Mesenchymal stem cell (in vitro differentiated cells and primary cell): ENCODE results near the gene STK4.

Source experiments
- DNase-seq: peaks from one replicate; pipeline ENCODE4 v3.0.0-alpha.2; 2013
- H2AFZ ChIP-seq: one replicate; pipeline ENCODE4 v1.6.1; 2013; ENCODE audit warnings: low read depth, mild to moderate bottlenecking, control low read depth, inconsistent platforms, low read length, moderate library complexity
- H2AK5ac ChIP-seq: 2 replicates; pipeline ENCODE4 v1.6.1; 2013; ENCODE audit warnings: low read length, moderate library complexity, mild to moderate bottlenecking, inconsistent platforms; ENCODE audit not compliant: severe bottlenecking
- H2BK120ac ChIP-seq: one replicate; pipeline ENCODE4 v1.6.1; 2013; ENCODE audit warnings: low read depth, mild to moderate bottlenecking, inconsistent platforms, low read length, moderate library complexity
- H2BK12ac ChIP-seq, 2 experiments: one replicate each; pipeline ENCODE4 v1.6.1; 2013; ENCODE audit warnings: inconsistent platforms in 2 of 2, low read length in 2 of 2, mild to moderate bottlenecking in 2 of 2, moderate library complexity in 2 of 2, control low read depth in 1 of 2
- H2BK15ac ChIP-seq: one replicate; pipeline ENCODE4 v1.6.1; 2013; ENCODE audit warnings: mild to moderate bottlenecking, low read depth, inconsistent platforms; ENCODE audit not compliant: poor library complexity, severe bottlenecking
- H2BK5ac ChIP-seq: 2 replicates; pipeline ENCODE4 v1.6.1; 2013; ENCODE audit warnings: low read depth, mild to moderate bottlenecking, low read length, control low read depth, inconsistent platforms; ENCODE audit not compliant: poor library complexity, severe bottlenecking
- H3K14ac ChIP-seq, 2 experiments: one replicate each; pipeline ENCODE4 v1.6.1; 2013; ENCODE audit warnings: inconsistent platforms in 2 of 2, low read length in 2 of 2, control low read depth in 1 of 2, mild to moderate bottlenecking in 1 of 2, moderate library complexity in 1 of 2
- H3K18ac ChIP-seq, 2 experiments: one replicate each; pipeline ENCODE4 v1.6.1; 2013; ENCODE audit warnings: inconsistent platforms in 2 of 2, low read length in 2 of 2, control low read depth in 1 of 2, low read depth in 1 of 2, mild to moderate bottlenecking in 1 of 2
- H3K23ac ChIP-seq, 2 experiments: one replicate each; pipeline ENCODE4 v1.6.1; 2013; ENCODE audit warnings: inconsistent platforms in 2 of 2, low read length in 2 of 2, mild to moderate bottlenecking in 2 of 2, moderate library complexity in 2 of 2, control low read depth in 1 of 2
- H3K27ac ChIP-seq: 2 replicates; pipeline ENCODE4 v1.5.1; 2013; ENCODE audit warnings: mild to moderate bottlenecking, moderate library complexity, low read length, control low read depth, inconsistent platforms; ENCODE audit not compliant: poor library complexity, severe bottlenecking
- H3K27me3 ChIP-seq, 2 experiments: 2 replicates each; pipeline versions ENCODE4 v1.6.1 to v1.7.0; 2013; ENCODE audit warnings: low read length in 2 of 2, mild to moderate bottlenecking in 2 of 2, moderate library complexity in 2 of 2, control low read depth in 1 of 2, inconsistent platforms in 1 of 2; ENCODE audit not compliant: control insufficient read depth in 1 of 2, insufficient read depth in 1 of 2
- H3K36me3 ChIP-seq, 2 experiments: 2 replicates each; pipeline versions ENCODE4 v1.6.1 to v1.7.0; 2013; ENCODE audit warnings: low read length in 2 of 2, control low read depth in 1 of 2, inconsistent platforms in 1 of 2, low read depth in 1 of 2, mild to moderate bottlenecking in 1 of 2; ENCODE audit not compliant: insufficient read depth in 2 of 2, control insufficient read depth in 1 of 2
- H3K4ac ChIP-seq, 2 experiments: one replicate each; pipeline ENCODE4 v1.6.1; 2013; ENCODE audit warnings: inconsistent platforms in 2 of 2, low read length in 2 of 2, mild to moderate bottlenecking in 2 of 2, moderate library complexity in 2 of 2, control low read depth in 1 of 2, low read depth in 1 of 2
- H3K4me1 ChIP-seq: 2 replicates; pipeline ENCODE4 v1.6.1; 2013; ENCODE audit warnings: low read depth, low read length, control low read depth; ENCODE audit not compliant: control insufficient read depth, insufficient read depth
- H3K4me2 ChIP-seq: 2 replicates; pipeline ENCODE4 v1.6.1; 2013; ENCODE audit warnings: low read length, mild to moderate bottlenecking, inconsistent platforms; ENCODE audit not compliant: poor library complexity, severe bottlenecking
- H3K4me3 ChIP-seq, 2 experiments: 2 replicates each; pipeline versions ENCODE4 v1.5.1 to v1.7.0; 2013; ENCODE audit warnings: low read length in 2 of 2, mild to moderate bottlenecking in 2 of 2, control low read depth in 1 of 2, low read depth in 1 of 2; ENCODE audit not compliant: insufficient read depth in 1 of 2
- H3K79me1 ChIP-seq: replicated peaks from 2 replicates; pipeline ENCODE4 v1.6.1; 2013; ENCODE audit warnings: mild to moderate bottlenecking, control low read depth, low read length, inconsistent platforms; ENCODE audit not compliant: poor library complexity, severe bottlenecking
- H3K9ac ChIP-seq: 2 replicates; pipeline ENCODE4 v1.7.0; 2013; ENCODE audit warnings: mild to moderate bottlenecking, low read length, moderate library complexity
- H3K9me3 ChIP-seq: 2 replicates; pipeline ENCODE4 v1.7.0; 2013; ENCODE audit warnings: mild to moderate bottlenecking, low read length; ENCODE audit not compliant: control insufficient read depth
- H4K8ac ChIP-seq: one replicate; pipeline ENCODE4 v1.6.1; 2013; ENCODE audit warnings: inconsistent platforms, mild to moderate bottlenecking, low read length, moderate library complexity
- H4K91ac ChIP-seq: one replicate; pipeline ENCODE4 v1.6.1; 2013; ENCODE audit warnings: mild to moderate bottlenecking, low read length, inconsistent platforms
- WGBS: methylation state at CpG from one replicate; pipeline ENCODE4 v1.1.7; 2013; ENCODE audit warnings: mixed read lengths; 5-methylcytosine and 5-hydroxymethylcytosine counted together

The STK4 gene

DNA sequence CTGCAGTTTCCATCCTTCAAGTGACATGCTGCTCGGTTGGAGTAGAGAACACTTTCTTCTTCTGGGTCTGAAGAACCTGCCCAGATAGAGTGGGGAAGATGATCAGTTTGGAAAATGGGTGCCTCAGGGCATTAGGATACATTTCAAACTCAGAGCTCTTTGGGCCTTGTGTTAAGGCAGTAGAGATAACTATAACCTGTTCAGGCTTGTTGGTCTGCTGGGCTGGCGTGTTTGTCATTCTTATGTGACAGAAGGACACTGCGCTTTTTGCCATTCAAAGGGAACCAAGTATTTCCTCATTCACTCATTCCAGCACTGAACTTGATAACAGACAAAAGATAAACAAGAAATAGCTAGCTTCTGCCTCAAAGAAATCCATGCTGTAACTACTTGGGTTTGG, 9.9 kb upstream of the STK4 start:
- no peak for DNase-seq
- H2BK12ac ChIP-seq = no peak overlapping the region
- H2AK5ac ChIP-seq = no peak overlapping the region
- H2BK15ac ChIP-seq = no peak overlapping the region
- WGBS = 95% methylated on average over 3 of the region's 3 CpGs
- H3K4ac ChIP-seq = no peak overlapping the region
- H2BK120ac ChIP-seq = no peak overlapping the region
- H3K27ac ChIP-seq = no peak overlapping the region
- no peak overlapping the region for H4K8ac ChIP-seq
- H2AFZ ChIP-seq = no peak overlapping the region
- H3K27me3 ChIP-seq = no peaks in the 10 kb centered on the region
- no peaks in the 10 kb centered on the region for H3K9me3 ChIP-seq
- H3K36me3 ChIP-seq = peaks cover 29 to 58% of the 10 kb centered on the region in 2 experiments
- H3K9ac ChIP-seq = no peak overlapping the region
- no peak overlapping the region for H3K14ac ChIP-seq
- no peak overlapping the region for H3K18ac ChIP-seq
- no peak overlapping the region for H3K4me2 ChIP-seq
- no peak overlapping the region for H3K4me3 ChIP-seq
- peaks cover 2% of the 10 kb centered on the region for H3K4me1 ChIP-seq
- peaks cover 38% of the 10 kb centered on the region for H3K79me1 ChIP-seq
- H2BK5ac ChIP-seq = no peak overlapping the region
- H4K91ac ChIP-seq = no peak overlapping the region
- H3K23ac ChIP-seq = no peak overlapping the region

DNA sequence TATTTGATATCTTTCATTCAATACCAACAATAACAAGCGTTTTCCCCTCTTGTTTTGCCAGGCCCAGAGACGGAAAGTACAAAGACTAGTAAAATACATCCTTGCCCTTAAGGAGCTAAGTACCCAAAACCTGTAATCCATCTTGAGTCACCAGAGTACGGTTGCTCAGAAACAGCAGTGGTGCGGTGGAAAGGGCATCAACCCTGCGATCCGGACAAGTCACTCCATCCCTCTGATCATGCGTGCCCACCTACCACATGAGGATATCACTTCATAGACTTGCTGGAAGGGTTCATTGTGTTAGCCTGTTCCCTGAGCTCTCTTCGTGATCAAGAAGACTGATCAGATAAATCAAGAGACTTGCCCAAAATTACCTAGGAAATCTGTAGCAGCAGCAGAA, 8.0 kb upstream of the STK4 start:
- Histone ChIP-seq H2BK12ac (no peak overlapping the region), H4K91ac (no peak overlapping the region), H3K4ac (no peak overlapping the region)

DNA sequence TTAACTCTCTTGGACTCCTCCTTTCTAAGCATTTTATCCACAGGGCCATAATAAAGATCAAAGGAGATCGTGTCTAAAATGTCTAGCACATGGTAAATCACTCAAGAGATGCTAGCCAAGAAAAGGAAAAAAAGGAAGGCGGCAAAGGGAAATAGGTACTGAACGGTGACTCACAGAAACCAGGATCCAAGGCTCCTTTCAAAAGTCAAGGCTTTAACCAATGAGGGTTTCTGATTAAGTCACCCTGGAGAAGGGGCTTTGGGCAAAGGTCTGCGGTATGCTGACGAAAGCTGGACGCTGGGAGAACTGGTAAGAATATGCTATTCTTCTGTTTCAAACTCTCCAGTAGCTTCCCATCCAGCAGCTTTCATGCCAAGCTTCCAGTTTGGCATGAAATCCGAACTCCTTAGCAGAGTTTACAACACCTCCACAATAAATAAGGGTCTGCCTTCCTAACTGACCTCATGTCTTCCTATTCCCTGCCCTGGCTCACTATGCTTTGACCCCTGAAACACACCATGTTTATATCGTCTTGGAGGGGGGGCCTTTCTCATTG, 7.2 kb upstream of the STK4 start:
- no peak overlapping the region for H3K18ac ChIP-seq
- H4K8ac ChIP-seq = no peak overlapping the region
- DNase-seq = peak; percentile 32
- peak overlapping the region; percentile 28 to 81 for H3K4me3 ChIP-seq
- H3K4me1 ChIP-seq = peaks cover 4% of the 10 kb centered on the region
- no peak overlapping the region for H3K27ac ChIP-seq
- peak overlapping the region; percentile 80 for H3K9ac ChIP-seq
- peaks cover 15 to 31% of the 10 kb centered on the region in 2 experiments for H3K36me3 ChIP-seq
- no peak overlapping the region for H3K23ac ChIP-seq
- WGBS = 36% methylated on average over 8 of the region's 8 CpGs
- H3K9me3 ChIP-seq = no peaks in the 10 kb centered on the region
- H2BK12ac ChIP-seq = no peak overlapping the region
- H2BK120ac ChIP-seq = no peak overlapping the region
- no peak overlapping the region for H2BK5ac ChIP-seq
- H2BK15ac ChIP-seq = no peak overlapping the region
- H3K27me3 ChIP-seq = no peaks in the 10 kb centered on the region
- H2AFZ ChIP-seq = no peak overlapping the region
- H4K91ac ChIP-seq = no peak overlapping the region
- no peak overlapping the region for H3K14ac ChIP-seq
- peaks cover 26% of the 10 kb centered on the region for H3K79me1 ChIP-seq
- no peak overlapping the region for H2AK5ac ChIP-seq
- peak overlapping the region; percentile 79 for H3K4me2 ChIP-seq
- H3K4ac ChIP-seq = no peak overlapping the region

More for the DNA sequence above, 8.0 kb upstream of the STK4 start:
- peaks cover 26% of the 10 kb centered on the region for H3K79me1 ChIP-seq
- peak overlapping the region in 1 of 2 experiments; percentile 81 for H3K4me3 ChIP-seq
- H3K23ac ChIP-seq = no peak overlapping the region
- peaks cover 4% of the 10 kb centered on the region for H3K4me1 ChIP-seq
- no peak overlapping the region for H3K14ac ChIP-seq
- H2AK5ac ChIP-seq = no peak overlapping the region
- WGBS = 95% methylated on average over 8 of the region's 8 CpGs
- H3K9me3 ChIP-seq = no peaks in the 10 kb centered on the region
- H3K27me3 ChIP-seq = no peaks in the 10 kb centered on the region
- no peak overlapping the region for H3K27ac ChIP-seq
- H2BK5ac ChIP-seq = no peak overlapping the region
- no peak overlapping the region for H3K9ac ChIP-seq
- no peak overlapping the region for H2BK120ac ChIP-seq
- H4K8ac ChIP-seq = no peak overlapping the region
- H3K18ac ChIP-seq = no peak overlapping the region
- peaks cover 20 to 40% of the 10 kb centered on the region in 2 experiments for H3K36me3 ChIP-seq
- no peak overlapping the region for H3K4me2 ChIP-seq
- no peak for DNase-seq
- no peak overlapping the region for H2AFZ ChIP-seq
- H2BK15ac ChIP-seq = no peak overlapping the region

DNA sequence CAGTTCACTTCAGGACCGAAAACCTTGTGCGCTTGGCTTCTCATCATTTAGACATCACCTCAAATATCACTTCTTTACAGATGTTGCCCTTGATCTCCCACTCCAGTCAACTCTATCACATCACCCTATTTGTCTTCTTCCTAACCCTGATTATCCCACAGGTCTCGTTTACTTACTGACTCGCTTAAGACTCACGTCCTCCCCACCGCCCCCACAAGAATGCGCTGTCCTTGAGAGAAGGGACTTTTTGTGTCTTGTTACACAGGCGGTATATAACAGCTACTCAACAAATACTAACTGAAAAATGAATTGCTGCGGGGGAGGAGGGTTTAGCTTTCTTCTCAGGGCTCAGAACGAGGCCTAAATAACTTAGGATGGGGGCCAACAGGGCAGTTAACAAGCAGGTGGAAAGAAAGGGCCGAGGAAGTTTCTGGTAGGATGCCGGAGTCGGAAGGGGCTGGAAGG, 6.6 kb upstream of the STK4 start:
- Histone ChIP-seq H3K9ac (peak overlapping the region; percentile 80), H3K27ac (peak overlapping the region; percentile 28), H3K4me3 (peak overlapping the region; percentile 81 to 86), H3K4ac (no peak overlapping the region), H2BK12ac (no peak overlapping the region), H4K91ac (no peak overlapping the region), H3K18ac (peak overlapping the region in 1 of 2 experiments; percentile 81), H2AK5ac (no peak overlapping the region), H3K4me1 (peaks cover 4% of the 10 kb centered on the region), H2AFZ (peak overlapping the region; percentile 91), H3K79me1 (peaks cover 22% of the 10 kb centered on the region), H3K4me2 (peak overlapping the region; percentile 79), H2BK120ac (no peak overlapping the region), H3K27me3 (no peaks in the 10 kb centered on the region), H2BK15ac (peak overlapping the region; percentile 60), H2BK5ac (peak overlapping the region; percentile 15), H3K9me3 (no peaks in the 10 kb centered on the region), H3K14ac (no peak overlapping the region), H3K23ac (no peak overlapping the region), H3K36me3 (peaks cover 15 to 26% of the 10 kb centered on the region in 2 experiments), H4K8ac (no peak overlapping the region)
- peak; percentile 80 for DNase-seq
- 12% methylated on average over 9 of the region's 13 CpGs for WGBS
